ENCODE measurements around the gene PPARG. TPM values are rescaled to one million over a fixed set of nuclear protein-coding genes. Genes with fewer than 3 reads are reported as not detected.

PPARG gene
- total and polyA plus RNA-seq, 7 donors = 9.7 to 111 (median 17.8) TPM

- no peak overlapping the region for H3K4me3 ChIP-seq
- TF ChIP-seq POLR2A (IDR thresholded peaks at IDR 0.05) (no peak), POLR2AphosphoS5 (IDR thresholded peaks at IDR 0.05) (no peak), CTCF (IDR thresholded peaks at IDR 0.05) (no peak), EP300 (IDR thresholded peaks at IDR 0.05) (no peak)
- H3K36me3 ChIP-seq = no peaks in the 10 kb centered on the region
- intact Hi-C loops (cut with DNase I) = no loop called here
- WGBS, 2 donors = 11 to 28% methylated on average over 9 of the region's 9 CpGs
- H3K27ac ChIP-seq = no peak overlapping the region
- H3K4me1 ChIP-seq = no peaks in the 10 kb centered on the region
- H3K9me3 ChIP-seq = no peaks in the 10 kb centered on the region
- H3K27me3 ChIP-seq = no peaks in the 10 kb centered on the region
- no peak for DNase-seq
These were observed 173.5 kb downstream of the PPARG start for GRCh38 chr3:12462159-12462947.

- no peak for DNase-seq
- Histone ChIP-seq H3K36me3 (no peaks in the 10 kb centered on the region), H3K9me3 (no peaks in the 10 kb centered on the region), H3K27me3 (no peaks in the 10 kb centered on the region), H3K27ac (no peak overlapping the region), H3K4me3 (no peak overlapping the region), H3K4me1 (no peaks in the 10 kb centered on the region)
- TF ChIP-seq EP300 (IDR thresholded peaks at IDR 0.05) (no peak), POLR2A (IDR thresholded peaks at IDR 0.05) (no peak), POLR2AphosphoS5 (IDR thresholded peaks at IDR 0.05) (no peak), CTCF (IDR thresholded peaks at IDR 0.05) (no peak)
- WGBS, 2 donors = 95 to 98% methylated on average over 1 of the region's 1 CpG
- intact Hi-C loops (cut with DNase I) = no loop called here
These were observed 174.8 kb downstream of the PPARG start for GRCh38 chr3:12463686-12464085.

- TF ChIP-seq POLR2AphosphoS5 (IDR thresholded peaks at IDR 0.05) (no peak), CTCF (IDR thresholded peaks at IDR 0.05) (no peak), POLR2A (IDR thresholded peaks at IDR 0.05) (no peak), EP300 (IDR thresholded peaks at IDR 0.05) (no peak)
These were observed 175.3 kb downstream of the PPARG start for GRCh38 chr3:12464181-12464580.

GRCh38 chr3:12465151-12465835 lies 176.4 kb downstream of the PPARG start:
- Histone ChIP-seq H3K4me3 (no peak overlapping the region), H3K36me3 (no peaks in the 10 kb centered on the region), H3K4me1 (no peaks in the 10 kb centered on the region), H3K9me3 (no peaks in the 10 kb centered on the region), H3K27me3 (no peaks in the 10 kb centered on the region), H3K27ac (no peak overlapping the region)
- WGBS, 2 donors = 91% methylated on average over 18 of the region's 18 CpGs
- TF ChIP-seq EP300 (IDR thresholded peaks at IDR 0.05) (no peak), POLR2AphosphoS5 (IDR thresholded peaks at IDR 0.05) (no peak), CTCF (IDR thresholded peaks at IDR 0.05) (no peak), POLR2A (IDR thresholded peaks at IDR 0.05) (no peak)
- no peak for DNase-seq
- intact Hi-C loops (cut with DNase I) = no loop called here

More at GRCh38 chr3:12464181-12464580, 175.3 kb downstream of the PPARG start:
- no peak for DNase-seq
- H3K9me3 ChIP-seq = no peaks in the 10 kb centered on the region
- H3K4me3 ChIP-seq = no peak overlapping the region
- no peaks in the 10 kb centered on the region for H3K36me3 ChIP-seq
- intact Hi-C loops (cut with DNase I) = no loop called here
- no peaks in the 10 kb centered on the region for H3K4me1 ChIP-seq
- no peak overlapping the region for H3K27ac ChIP-seq
- H3K27me3 ChIP-seq = no peaks in the 10 kb centered on the region

All from sigmoid colon (tissue), 7 donors.